Left lung (tissue), 10 donors: ENCODE results near the gene EDEM3. TPM values are rescaled to one million over a fixed set of nuclear protein-coding genes. Genes with fewer than 3 reads are reported as not detected.

Experiments used
- ATAC-seq: fragments of 200-7000 bp; cut with Tn5 transposase; one replicate; pipeline ENCODE4 v1.9.1; 2020; ENCODE audit warnings: moderate library complexity
- DNase-seq, 4 donors: peaks; one replicate each; pipeline ENCODE4 v3.0.0-alpha.2; 2013 to 2020
- H3K27ac ChIP-seq, 2 donors: fragments of 200-600 bp; sonication (generic) in 1 of 2; one replicate each; pipeline versions ENCODE4 v1.5.0 to v1.8.0; 2020 to 2021
- H3K27me3 ChIP-seq, 2 donors: fragments of 200-600 bp; sonication (generic) in 1 of 2; one replicate each; pipeline versions ENCODE4 v1.5.0 to v1.8.0; 2020 to 2021
- H3K36me3 ChIP-seq, 2 donors: fragments of 200-600 bp; sonication (generic) in 1 of 2; one replicate each; pipeline versions ENCODE4 v1.5.0 to v1.8.0; 2020 to 2021
- H3K4me1 ChIP-seq, 2 donors: fragments of 200-600 bp; one replicate each; pipeline ENCODE4 v1.8.0; 2021
- H3K4me3 ChIP-seq, 2 donors: fragments of 200-600 bp; sonication (generic) in 1 of 2; one replicate each; pipeline versions ENCODE4 v1.5.0 to v1.8.0; 2020 to 2021; ENCODE audit warnings: mild to moderate bottlenecking in 1 of 2
- H3K9me3 ChIP-seq, 2 donors: fragments of 200-600 bp; sonication (generic) in 1 of 2; one replicate each; pipeline versions ENCODE4 v1.5.0 to v1.8.0; 2020 to 2021
- intact Hi-C, 2 donors: fragments of 100-400 bp; cut with DNase I; formaldehyde crosslinking; loops; one replicate each; pipeline versions ENCODE4 v1.11.2 to v1.14.2; 2022
- polyA plus RNA-seq, 6 donors: library from polyadenylated mRNA; unstranded; fragments of 120-200 nt; gene quantifications; one replicate each; pipeline ENCODE4 v1.2.1, GENCODE V29; 2013; ENCODE audit not compliant: insufficient read length in 6 of 6
- total RNA-seq, 2 donors: library from RNA; stranded (reverse); fragmentation: NEBNext Ultra II Directional; extraction: Animal tissue kit (Norgen Biotek cat#: 25700); gene quantifications; one replicate each; pipeline ENCODE4 v1.2.1, GENCODE V29; 2021
- TF ChIP-seq, protein P1 (sequence below), 2 donors: fragments of 200-600 bp; sonication (generic) in 1 of 2; IDR thresholded peaks; one replicate each; pipeline versions ENCODE4 v1.5.0 to v1.8.0; 2021; ENCODE audit warnings: antibody characterized with exemption in 2 of 2
- donor health status: DM: no; HTN: yes; CAD: no.
- donor health status: DM: no; HTN: no; CAD: no.

Gene EDEM3
- total and polyA plus RNA-seq, 8 donors: 25.6 to 42.8 (median 32.3) TPM

DNA sequence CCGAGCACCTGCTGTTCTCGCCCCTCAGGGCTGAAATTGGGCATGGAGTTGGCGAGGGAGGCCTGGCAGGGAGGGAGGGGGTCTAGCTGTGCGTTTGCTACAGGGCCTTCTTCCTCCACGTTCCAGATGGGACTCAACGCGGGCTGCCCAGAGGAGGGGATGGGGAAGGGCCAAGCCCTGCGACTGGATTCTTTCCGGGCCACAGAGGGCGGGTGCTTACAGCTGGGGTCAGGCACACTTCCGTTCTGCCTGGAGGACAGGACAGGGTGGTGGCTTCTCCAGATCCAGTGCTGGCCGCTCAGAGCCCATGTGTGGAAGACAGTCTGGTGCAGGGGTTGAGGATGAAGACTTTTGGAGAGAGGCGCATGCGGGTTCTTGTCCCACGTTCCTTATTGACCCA is 90.0 kb downstream of the EDEM3 start:
- peaks cover 0 to 11% of the 10 kb centered on the region in 2 donors for H3K27me3 ChIP-seq
- intact Hi-C loops: loop anchor here in 1 of 2 donors (10.0 kb wide), 1 partner anchor 100 kb away; no protein-coding TSS in a partner anchor
- TF ChIP-seq, protein P1, sequence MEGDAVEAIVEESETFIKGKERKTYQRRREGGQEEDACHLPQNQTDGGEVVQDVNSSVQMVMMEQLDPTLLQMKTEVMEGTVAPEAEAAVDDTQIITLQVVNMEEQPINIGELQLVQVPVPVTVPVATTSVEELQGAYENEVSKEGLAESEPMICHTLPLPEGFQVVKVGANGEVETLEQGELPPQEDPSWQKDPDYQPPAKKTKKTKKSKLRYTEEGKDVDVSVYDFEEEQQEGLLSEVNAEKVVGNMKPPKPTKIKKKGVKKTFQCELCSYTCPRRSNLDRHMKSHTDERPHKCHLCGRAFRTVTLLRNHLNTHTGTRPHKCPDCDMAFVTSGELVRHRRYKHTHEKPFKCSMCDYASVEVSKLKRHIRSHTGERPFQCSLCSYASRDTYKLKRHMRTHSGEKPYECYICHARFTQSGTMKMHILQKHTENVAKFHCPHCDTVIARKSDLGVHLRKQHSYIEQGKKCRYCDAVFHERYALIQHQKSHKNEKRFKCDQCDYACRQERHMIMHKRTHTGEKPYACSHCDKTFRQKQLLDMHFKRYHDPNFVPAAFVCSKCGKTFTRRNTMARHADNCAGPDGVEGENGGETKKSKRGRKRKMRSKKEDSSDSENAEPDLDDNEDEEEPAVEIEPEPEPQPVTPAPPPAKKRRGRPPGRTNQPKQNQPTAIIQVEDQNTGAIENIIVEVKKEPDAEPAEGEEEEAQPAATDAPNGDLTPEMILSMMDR (IDR thresholded peaks at IDR 0.05): no peak
- no peak for DNase-seq
- no peak for ATAC-seq
- H3K36me3 ChIP-seq: no peaks in the 10 kb centered on the region
- H3K4me3 ChIP-seq: no peak overlapping the region
- H3K9me3 ChIP-seq: no peaks in the 10 kb centered on the region
- no peak overlapping the region for H3K27ac ChIP-seq
- peaks cover 0 to 10% of the 10 kb centered on the region in 2 donors for H3K4me1 ChIP-seq

DNA sequence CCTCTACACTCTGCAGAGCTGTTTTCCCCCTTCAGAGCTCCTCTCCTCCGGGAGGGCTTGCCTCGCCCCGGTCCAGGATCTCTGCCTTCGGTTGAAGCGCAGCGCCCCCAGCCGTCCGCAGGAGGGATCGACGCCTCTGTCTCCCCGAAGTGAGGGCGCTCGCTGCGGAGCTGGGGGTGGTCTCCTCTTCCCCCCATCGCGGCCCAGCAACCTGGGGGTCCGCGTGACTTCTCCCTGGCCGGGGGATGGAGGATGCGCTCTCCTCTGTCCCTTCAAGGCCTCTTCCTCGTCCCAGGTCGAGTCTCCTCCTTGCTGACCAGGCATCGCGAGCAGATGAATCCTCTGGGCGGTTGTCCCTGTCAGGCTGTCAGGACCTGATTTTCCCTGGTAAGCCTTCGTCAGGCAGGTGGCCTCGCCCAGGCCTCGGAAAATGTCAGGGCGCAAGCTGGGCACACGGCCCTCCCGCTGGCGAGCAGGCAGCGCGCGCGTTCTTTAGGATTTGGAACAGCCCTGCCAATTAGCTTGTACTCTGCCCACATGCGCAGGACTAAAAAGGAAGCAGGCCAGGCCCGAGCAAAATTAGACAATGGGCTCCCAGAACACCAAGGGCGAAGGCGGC is 90.5 kb downstream of the EDEM3 start:
- no peaks in the 10 kb centered on the region for H3K9me3 ChIP-seq
- H3K27me3 ChIP-seq: peaks cover 0 to 11% of the 10 kb centered on the region in 2 donors
- intact Hi-C loops: loop anchor here in 1 of 2 donors (10.0 kb wide), 1 partner anchor 99 kb away; no protein-coding TSS in a partner anchor
- H3K4me3 ChIP-seq: peak overlapping the region; percentile 15 to 16
- peak; percentile 66 to 90 (median 82) for DNase-seq
- H3K4me1 ChIP-seq: peaks cover 0 to 10% of the 10 kb centered on the region in 2 donors
- ATAC-seq: peak; percentile 98
- H3K27ac ChIP-seq: no peak overlapping the region
- H3K36me3 ChIP-seq: no peaks in the 10 kb centered on the region
- TF ChIP-seq, protein P1 (IDR thresholded peaks at IDR 0.05): peak; percentile 82 to 84

DNA sequence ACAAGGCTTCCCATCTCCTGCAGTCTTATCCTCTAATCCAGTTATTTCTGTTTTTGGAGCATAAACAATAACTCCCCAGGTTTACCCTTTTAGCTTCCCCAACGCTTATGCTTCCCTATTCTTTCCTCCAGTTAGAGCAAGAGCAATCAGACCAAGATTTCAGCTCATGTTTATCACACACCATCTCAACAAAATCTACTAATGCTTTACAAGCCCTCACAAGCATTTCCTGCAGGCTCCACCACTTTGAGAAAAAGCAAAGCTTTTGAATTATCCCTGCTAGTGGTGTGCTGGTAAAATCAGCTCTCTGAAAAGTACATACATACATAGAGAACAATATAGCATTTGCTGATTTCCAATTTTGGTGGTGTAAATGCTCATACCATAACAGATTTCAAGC is 92.9 kb downstream of the EDEM3 start:
- DNase-seq (no peak), ATAC-seq (no peak)
- H3K36me3 ChIP-seq: no peaks in the 10 kb centered on the region
- intact Hi-C loops: loop anchor here in 1 of 2 donors (10.0 kb wide), 1 partner anchor 97 kb away; no protein-coding TSS in a partner anchor
- H3K9me3 ChIP-seq: no peaks in the 10 kb centered on the region
- TF ChIP-seq, protein P1 (IDR thresholded peaks at IDR 0.05): no peak
- peaks cover 0 to 10% of the 10 kb centered on the region in 2 donors for H3K4me1 ChIP-seq
- H3K27me3 ChIP-seq: peaks cover 0 to 11% of the 10 kb centered on the region in 2 donors
- no peak overlapping the region for H3K27ac ChIP-seq
- no peak overlapping the region for H3K4me3 ChIP-seq

DNA sequence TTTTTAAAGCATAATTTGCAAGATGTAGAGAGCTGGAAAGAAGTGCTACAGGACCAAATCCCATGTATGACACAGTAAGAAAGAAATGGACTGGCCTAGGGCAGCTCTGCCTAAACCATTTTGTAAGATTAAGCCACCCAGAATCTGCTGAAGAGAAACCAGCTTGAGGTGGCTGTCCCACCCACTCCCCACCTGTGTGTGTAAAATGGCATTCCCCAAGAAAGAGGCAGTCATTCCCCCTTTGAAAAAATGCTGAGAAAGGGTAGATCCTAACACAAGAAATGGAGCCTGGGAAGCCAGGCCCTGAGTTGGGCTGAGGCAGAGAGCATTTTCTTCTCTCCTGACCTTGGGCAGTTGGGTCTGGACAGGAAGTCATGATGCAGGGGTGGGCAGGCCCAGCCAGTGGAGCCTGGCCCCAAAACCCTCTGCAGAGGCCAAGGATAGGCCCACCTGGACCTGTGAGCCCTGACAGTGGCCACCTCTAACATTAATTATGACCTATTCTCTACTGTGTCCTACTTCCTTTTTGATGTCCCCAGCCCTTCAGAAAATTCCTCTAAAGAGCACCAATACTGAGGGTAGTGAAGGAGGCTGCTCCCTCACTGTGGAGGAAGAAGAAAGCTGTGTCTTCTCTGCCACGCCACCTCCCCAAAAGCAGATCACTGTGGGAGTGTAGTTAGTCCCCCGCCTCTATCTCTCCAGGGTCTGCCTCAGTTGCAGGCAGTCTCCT is 94.0 kb downstream of the EDEM3 start:
- ATAC-seq (no peak), DNase-seq (no peak)
- H3K27ac ChIP-seq: no peak overlapping the region
- no peaks in the 10 kb centered on the region for H3K9me3 ChIP-seq
- no peak overlapping the region for H3K4me3 ChIP-seq
- H3K27me3 ChIP-seq: peaks cover 0 to 11% of the 10 kb centered on the region in 2 donors
- intact Hi-C loops: loop anchor here in 1 of 2 donors (10.0 kb wide), 1 partner anchor 96 kb away; no protein-coding TSS in a partner anchor
- peaks cover 0 to 10% of the 10 kb centered on the region in 2 donors for H3K4me1 ChIP-seq
- H3K36me3 ChIP-seq: no peaks in the 10 kb centered on the region
- TF ChIP-seq, protein P1 (IDR thresholded peaks at IDR 0.05): no peak

DNA sequence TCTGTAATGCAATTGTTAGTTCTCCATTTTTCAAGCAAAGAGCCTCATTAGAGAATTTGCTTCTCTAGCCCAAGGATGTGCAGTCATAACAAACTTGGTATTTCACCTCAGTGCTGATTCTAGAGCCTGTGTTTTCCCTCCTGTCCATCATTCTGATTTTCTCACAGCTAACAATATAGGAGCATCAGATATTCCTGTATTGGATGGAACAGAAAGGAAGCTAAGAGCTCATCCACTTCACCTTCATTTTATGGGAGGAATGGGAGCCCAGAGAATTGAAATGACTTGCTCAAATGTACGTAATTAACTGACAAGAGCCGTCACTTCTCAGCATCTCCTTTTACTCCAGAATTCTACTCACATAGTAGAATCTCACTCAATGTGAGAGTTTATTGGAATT is 96.6 kb downstream of the EDEM3 start:
- Histone ChIP-seq H3K4me1 (no peaks in the 10 kb centered on the region), H3K27ac (no peak overlapping the region), H3K9me3 (no peaks in the 10 kb centered on the region), H3K36me3 (no peaks in the 10 kb centered on the region), H3K27me3 (no peaks in the 10 kb centered on the region), H3K4me3 (no peak overlapping the region)
- ATAC-seq: no peak
- no peak for DNase-seq
- TF ChIP-seq, protein P1 (IDR thresholded peaks at IDR 0.05): no peak
- intact Hi-C loops: no loop called here
